ENCODE measurements around the gene ADAMTSL1.
A peak's percentile ranks its signal among the peaks of the same experiment; 100 is the strongest.

The ADAMTSL1 gene

DNA sequence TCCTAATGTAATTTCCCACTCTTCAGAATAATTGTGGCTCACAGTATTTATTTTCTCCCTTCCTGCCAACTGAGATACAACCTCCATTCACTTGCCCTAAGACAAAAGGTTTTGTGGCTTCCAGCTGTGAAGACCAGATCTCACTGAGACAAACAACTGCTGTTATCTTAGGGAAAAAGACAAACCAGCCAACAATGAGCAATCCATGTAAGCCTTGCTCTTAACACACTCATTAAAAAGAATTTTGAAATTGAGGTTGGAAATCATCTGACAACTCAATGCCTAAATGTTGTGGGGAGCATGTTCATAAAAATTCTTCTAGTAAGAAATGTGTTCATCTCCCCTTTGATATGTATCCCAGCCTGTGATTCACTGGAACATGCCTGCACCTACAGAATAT, 132.9 kb downstream of the ADAMTSL1 start:
- H3K4me3 ChIP-seq (ENCODE audit: low read length) = no peak overlapping the region
- DNase-seq (ENCODE audit: low read depth) = peak; percentile 66
- TF ChIP-seq, protein P1, sequence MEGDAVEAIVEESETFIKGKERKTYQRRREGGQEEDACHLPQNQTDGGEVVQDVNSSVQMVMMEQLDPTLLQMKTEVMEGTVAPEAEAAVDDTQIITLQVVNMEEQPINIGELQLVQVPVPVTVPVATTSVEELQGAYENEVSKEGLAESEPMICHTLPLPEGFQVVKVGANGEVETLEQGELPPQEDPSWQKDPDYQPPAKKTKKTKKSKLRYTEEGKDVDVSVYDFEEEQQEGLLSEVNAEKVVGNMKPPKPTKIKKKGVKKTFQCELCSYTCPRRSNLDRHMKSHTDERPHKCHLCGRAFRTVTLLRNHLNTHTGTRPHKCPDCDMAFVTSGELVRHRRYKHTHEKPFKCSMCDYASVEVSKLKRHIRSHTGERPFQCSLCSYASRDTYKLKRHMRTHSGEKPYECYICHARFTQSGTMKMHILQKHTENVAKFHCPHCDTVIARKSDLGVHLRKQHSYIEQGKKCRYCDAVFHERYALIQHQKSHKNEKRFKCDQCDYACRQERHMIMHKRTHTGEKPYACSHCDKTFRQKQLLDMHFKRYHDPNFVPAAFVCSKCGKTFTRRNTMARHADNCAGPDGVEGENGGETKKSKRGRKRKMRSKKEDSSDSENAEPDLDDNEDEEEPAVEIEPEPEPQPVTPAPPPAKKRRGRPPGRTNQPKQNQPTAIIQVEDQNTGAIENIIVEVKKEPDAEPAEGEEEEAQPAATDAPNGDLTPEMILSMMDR (conservative IDR thresholded peaks at IDR 0.05; ENCODE audit: low read length) = no peak

DNA sequence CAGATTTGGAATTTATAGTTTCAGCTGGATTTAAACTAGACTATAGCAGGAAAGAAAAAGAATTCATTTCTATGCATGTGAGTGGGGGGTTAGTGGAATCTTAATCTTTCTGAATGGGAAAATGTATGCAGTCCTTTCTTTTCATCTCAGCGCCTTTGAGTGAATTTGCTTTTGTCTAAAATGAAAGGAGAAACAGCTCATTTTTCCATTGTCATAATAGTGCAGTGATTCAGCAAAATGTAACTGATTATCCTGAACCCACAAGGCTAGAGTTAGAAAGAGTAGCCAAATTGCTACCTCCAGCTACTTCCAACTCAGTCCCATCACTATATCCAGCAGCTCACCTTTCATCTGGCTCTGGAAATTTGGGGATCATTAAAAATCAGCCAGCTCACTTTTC, 134.4 kb downstream of the ADAMTSL1 start:
- no peak for DNase-seq (ENCODE audit: low read depth)
- TF ChIP-seq, protein P1 (conservative IDR thresholded peaks at IDR 0.05; ENCODE audit: low read length) = no peak
- no peak overlapping the region for H3K4me3 ChIP-seq (ENCODE audit: low read length)

DNA sequence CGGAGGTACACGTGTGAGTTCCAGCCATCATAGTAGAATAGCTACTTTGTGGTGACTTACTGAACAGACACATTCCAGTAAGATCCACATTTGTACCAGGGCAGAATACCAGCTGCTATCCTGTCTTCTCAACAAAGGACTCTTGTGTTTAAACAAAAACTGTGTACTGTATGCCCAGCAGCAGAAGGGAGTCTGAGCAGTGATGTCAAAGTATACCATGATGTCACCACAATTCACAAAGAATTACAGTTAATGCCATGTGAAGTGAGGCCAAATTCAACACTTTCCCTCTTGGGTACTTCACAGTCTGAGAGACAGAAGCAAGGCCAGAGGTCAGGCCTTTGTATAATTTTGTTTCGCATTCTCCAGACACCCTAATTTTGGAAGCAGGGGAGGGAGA, 137.0 kb downstream of the ADAMTSL1 start:
- no peak for DNase-seq (ENCODE audit: low read depth)
- no peak overlapping the region for H3K4me3 ChIP-seq (ENCODE audit: low read length)
- TF ChIP-seq, protein P1 (conservative IDR thresholded peaks at IDR 0.05; ENCODE audit: low read length) = no peak

DNA sequence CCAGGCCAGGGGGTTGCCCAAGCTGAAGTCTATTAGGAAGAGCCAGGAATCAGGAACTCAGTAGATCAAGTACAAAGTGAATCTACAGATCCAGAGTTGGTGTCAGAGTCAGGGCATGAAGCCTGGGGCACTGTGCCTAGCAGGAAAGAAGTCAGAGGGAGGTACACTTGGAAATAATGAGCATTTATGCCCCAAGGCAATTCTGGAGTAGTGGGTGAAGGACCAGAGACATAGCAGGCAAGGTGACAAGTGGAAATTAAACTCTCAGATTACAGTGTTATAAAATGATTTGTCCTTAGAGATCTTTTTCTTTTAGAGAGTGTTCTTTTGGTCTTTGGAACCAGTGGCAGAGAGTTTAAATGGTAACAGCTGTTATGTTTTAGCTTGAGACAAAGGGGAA, 138.0 kb downstream of the ADAMTSL1 start:
- TF ChIP-seq, protein P1 (conservative IDR thresholded peaks at IDR 0.05; ENCODE audit: low read length) = no peak

DNA sequence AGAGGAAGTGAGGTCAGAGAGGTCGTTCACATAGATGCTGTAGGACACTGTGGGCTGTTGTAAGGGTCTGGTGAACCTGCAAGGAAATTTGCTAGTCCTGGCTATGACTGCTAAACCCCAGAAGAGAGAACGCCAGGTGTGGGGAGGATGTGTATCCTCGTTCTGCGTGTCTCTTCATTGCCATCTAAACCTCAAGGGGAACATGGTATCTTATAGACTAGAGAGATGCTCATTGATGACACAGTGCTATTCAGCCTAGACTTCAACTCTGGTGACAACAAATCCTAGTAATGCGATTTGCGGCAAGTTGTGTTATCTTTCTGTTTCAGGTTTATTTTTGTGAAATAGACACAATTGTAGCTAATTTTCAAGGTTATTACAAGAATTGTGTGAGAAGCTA, 140.2 kb downstream of the ADAMTSL1 start:
- no peak overlapping the region for H3K4me3 ChIP-seq (ENCODE audit: low read length)
- DNase-seq (ENCODE audit: low read depth) = no peak
- TF ChIP-seq, protein P1 (conservative IDR thresholded peaks at IDR 0.05; ENCODE audit: low read length) = no peak

More for the DNA sequence above, 138.0 kb downstream of the ADAMTSL1 start:
- no peak overlapping the region for H3K4me3 ChIP-seq (ENCODE audit: low read length)
- no peak for DNase-seq (ENCODE audit: low read depth)

DNA sequence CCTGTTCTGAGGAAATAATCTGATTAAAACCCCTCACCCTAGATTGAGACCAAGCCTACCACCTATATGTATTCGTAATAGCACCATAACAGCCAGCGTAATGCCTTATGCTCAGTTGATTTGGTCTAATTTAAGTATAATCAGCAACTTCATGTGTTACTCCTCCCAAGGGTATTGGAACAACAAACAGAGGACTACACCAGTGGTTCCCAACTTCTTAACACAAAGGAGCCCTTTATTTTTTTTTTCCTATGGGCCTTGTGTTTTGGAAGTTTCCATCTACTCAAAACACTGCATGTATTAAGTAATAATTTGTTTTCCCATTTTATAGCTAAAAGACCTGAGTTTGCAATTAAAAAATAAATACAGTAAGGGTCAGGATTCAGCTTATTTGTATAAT, 140.7 kb downstream of the ADAMTSL1 start:
- H3K4me3 ChIP-seq (ENCODE audit: low read length) = no peak overlapping the region
- no peak for DNase-seq (ENCODE audit: low read depth)
- TF ChIP-seq, protein P1 (conservative IDR thresholded peaks at IDR 0.05; ENCODE audit: low read length) = no peak

DNA sequence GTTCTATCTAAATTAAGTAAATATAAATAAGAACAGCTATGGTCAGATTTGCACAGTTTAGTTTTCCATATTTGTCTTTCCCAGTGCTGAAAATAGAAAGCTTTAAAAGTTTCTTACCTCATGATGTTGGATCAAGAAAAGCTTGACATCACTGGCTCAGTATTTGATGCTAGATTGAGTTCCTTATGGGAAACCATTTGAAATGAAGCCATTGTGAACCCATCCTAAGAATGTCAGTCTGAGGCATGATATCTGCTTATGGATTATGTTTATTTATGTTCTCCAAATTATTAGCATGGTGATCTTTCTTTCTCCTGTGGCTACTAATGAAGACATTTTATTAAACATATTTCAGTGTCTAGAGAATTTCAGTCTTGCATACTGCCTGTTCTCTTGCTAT, 143.0 kb downstream of the ADAMTSL1 start:
- DNase-seq (ENCODE audit: low read depth) = no peak
- TF ChIP-seq, protein P1 (conservative IDR thresholded peaks at IDR 0.05; ENCODE audit: low read length) = no peak
- H3K4me3 ChIP-seq (ENCODE audit: low read length) = no peak overlapping the region
